HPDE6-E6E7 (cell line): ENCODE measurements around the gene NPB.

Experiments used
- DNase-seq: peaks from one replicate; pipeline ENCODE4 v3.0.0; 2011; ENCODE audit warnings: missing footprints; ENCODE audit errors: extremely low spot score

NPB gene

GRCh38 chr17:81902023-81902652 is at the start of gene NPB:
NPB (plus strand) TSS chr17:81902238; CDS start chr17:81902278, 40 bp downstream.
- no peak for DNase-seq

DNA sequence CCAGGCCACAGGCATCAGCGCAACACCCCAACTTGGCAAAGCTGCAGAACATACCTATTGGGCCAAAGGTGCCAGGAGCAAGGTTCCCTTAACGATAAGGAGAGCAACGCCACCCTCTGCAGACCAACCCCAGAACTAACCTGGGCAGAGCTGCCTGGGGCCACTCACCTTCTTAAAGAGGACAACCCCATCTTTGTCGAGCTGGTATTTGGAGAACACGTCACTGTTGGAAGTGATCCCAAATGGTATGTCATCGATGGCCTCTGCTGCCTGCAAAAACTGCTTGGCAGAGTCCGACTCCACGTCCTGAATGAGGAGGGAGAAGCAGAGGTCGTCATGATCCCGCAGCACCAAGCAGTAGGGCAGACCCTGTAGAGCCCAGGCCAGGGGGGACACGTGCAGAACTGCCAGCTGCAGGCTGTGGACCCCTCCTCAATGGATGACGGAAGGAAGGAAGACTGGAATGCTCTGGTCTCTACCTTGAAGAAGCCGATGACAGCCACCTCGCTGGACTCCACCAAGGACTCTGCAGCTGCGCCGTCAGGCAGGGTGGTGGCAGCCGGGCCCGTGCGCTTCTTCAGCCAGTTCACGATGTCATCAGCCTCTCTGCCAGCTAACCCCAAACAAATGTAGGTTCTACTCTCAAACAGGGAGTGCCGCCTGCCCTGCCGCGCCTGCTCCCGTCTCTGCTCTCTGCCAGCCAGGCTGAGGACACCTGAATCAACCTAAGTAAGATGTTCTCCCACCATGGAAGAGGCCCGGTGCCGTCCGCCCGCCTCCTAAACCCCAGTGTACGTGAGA is 46.9 kb upstream of the NPB start:
- no peak for DNase-seq

DNA sequence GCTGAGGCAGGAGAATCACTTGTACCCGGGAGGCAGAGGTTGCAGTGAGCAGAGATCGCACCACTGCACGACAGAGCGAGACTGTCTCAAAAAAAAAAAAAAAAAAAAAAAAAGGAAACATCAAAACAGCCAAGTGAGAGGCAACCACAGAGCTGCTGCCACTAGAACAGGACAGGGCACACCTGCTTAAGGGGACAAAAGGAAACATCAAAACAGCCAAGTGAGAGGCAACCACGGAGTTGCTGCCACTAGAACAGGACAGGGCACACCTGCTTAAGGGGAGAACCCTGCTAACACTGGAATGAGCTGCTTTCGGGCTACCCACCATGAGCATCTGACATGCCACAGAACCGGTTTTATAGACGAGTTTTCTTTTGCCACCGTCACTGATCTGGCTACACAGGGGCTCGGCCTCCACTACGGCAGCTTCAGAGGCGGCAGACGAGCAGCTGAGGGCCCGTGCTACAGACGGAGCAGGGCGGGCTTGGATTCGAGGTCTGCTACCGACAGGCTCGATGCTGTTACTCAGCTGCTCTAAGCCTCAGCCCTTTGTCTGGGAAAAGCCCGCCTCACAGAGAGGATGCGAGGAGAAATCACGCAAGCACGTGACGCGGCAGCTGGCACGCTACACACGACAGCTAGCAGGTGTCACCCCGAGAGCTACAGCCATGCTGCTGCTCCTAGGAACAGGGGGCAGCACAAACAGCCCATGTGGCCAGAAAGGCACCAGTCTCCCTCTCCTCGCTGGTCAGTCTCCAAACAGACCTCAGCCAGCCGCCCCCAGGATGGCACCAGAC is 43.7 kb upstream of the NPB start:
- no peak for DNase-seq

DNA sequence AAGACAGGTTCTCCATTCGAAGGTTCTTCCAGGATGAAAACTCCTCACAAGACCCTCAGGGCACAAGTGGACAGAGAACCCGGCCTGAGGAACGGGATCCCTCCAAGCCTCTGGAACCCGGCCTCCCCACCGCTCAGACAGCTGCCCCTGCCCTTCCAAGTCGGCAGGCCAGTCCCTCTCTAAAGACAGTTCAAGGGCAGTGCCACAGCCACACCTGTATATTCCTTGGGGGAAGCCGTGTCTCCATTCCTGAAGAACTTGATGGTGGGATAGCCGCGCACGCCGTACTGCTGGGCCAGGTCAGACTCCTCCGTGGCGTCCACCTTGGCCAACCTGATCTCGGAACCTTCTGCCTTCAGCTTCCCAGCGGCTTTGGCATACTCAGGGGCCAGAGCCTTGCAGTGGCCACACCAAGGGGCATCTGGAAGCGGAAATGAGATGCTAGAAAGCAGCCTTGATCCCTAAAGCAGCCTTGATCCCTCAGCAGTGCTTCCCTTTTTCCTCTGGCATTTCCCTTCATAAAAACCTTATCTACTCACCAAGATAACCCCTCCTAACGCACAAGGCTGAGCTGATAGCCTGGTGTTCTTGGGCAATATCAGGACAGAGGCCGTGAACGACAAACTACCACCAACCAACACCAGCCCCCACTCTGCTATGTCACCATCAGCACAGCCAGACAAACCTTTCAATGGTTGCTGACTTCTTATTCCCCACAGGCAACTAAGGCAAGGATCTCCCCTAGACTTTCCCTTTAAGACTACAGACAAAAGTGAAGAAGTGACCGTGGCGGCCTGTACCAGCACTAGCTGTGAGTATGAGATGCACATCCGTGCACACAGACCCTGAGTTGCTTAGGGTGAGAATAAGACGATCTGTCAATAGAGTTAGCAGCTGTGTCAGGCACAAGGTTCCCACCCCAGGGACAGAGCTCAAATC is 42.8 kb upstream of the NPB start:
- no peak for DNase-seq

GRCh38 chr17:81859906-81860755 is 41.9 kb upstream of the NPB start, which contains the start of gene P4HB:
P4HB (minus strand) TSS chr17:81860535; CDS start chr17:81860471, 64 bp downstream.
- DNase-seq = no peak

DNA sequence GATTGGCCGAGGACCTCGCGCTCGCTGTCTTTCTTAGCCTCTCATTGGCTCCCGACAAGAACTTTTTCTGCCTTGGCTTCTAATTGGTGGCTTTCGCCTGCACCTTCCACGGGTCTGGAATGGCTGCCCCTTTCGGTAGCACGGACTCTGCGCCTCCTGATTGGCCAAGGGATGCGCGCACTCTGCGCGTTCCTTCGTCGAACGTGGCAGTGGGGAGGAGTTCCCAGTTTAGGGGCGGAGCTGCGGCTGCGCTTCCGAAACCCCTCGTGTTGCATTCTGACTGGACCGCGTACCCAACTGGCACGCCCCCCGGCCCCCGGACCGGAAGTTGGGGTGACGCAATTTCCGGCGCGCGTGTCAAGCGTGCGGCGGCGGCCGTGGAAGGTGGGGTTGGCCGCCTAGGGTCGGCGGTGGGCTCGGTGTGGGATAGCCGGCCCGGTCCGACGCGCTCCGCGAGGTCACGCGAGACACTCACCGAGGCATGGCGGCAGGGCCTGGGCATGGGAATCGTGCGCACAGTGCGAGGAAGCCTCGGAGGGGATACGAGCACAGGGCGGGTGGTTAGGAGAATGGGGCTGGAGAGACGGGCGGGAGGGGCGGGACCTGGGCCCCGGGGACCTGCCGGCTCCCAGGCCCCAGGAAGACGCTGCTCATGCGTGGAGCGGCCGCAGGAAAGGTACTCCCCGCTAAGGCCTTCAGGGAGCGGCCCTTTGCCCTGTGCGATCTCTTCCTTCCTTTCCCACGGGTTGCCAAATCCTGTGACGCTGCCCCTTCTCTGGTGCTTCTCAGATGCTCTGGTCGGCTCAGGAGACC is 41.1 kb upstream of the NPB start:
- DNase-seq = peak; percentile 100

- no peak for DNase-seq
These were observed 38.8 kb upstream of the NPB start for GRCh38 chr17:81863123-81863675.

DNA sequence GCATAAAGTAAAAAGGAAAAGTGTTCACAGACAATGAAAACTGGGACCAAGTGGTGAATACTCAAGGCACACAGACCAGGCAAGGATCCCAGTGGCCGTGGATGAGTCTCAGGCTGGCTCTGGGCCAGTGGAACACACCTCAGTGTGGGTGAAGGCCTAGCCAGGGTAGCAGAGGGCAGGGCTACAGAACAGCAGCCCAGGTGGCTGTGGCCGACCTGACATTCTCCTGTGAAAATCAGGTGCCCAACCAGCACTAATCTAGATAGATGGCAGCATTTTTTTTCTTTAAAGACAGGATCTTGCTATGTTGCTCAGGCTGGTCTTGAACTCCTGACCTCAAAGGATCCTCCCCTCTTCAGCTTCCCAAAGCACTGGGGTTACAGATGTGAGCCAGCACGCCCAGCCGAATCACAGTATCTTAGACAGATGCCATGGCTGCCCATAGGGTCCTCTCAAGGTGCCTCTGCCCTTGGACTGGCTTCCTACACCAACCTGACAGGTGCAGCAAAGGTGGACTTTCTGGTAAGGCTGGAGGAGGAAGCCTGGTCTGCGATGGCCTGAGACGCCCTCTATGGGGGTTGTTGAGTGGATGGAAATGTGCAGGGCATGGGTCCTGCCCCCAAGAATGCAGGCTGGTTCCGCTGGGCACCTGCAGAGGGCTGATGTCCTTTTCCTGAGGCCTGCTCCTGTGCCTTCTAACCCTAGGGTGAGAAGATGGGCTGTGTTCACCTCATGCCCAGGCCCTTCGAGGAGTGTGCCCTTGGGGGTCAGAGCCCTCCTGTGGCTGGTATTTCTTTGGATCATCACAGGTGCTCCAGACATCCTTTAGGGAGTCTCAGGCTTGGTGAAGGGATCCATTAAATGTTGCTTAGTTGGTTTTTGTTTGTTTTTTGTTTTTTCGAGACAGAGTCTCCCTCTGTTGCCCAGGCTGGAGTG is 37.9 kb upstream of the NPB start:
- DNase-seq = no peak

DNA sequence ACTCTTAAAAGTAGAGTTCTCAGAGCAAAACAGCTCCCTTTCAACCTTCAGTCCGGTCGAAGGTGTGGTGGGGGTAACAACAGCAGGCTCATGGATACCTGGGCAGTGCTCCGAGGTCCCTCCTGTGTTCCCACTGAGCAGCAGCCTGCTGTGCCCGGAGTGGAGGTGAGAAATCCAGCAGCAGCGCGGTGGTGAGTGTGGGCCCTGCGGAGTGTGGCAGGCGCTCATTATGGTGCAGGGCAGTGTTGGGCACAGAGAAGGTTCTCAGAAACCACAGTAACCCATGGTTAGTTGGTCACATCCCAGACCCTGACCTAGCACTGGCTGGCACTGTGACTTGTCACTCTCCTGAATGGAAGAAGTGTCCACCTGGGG is 36.7 kb upstream of the NPB start:
- DNase-seq = no peak

DNA sequence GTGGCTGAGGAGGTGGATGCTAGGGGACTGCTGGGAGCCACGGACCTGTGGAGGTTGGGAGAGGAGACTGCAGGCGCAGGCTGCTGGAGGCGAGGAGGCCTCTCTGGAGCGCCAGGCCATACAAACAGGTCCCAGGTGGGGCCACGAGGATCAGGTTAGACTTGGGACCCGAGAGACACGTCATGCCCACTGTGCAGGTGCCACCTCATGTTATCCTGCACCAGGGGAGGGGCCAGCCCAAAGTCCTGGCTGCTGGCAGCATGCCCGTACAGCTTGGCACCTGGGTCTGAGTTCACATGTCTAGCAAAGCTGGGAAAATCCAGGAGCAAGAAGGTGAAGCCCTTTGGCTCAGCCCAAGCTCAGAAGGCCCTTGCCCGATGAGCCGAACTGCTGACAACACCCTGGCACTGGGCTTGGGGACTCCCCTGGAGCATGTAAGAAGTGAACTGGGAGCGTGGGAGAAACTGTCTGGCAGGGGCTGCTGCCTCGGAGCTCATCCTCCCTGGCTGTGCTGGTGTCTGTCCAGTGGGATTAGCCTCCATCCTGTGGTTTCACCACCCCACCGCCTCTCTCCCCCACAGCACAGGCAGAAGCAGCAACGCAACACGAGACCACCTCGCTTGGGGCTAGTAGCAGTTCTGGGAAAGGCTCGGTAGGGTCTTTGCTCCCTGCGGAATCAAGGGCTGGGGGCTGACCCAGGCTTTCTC is 36.2 kb upstream of the NPB start:
- DNase-seq = no peak

DNA sequence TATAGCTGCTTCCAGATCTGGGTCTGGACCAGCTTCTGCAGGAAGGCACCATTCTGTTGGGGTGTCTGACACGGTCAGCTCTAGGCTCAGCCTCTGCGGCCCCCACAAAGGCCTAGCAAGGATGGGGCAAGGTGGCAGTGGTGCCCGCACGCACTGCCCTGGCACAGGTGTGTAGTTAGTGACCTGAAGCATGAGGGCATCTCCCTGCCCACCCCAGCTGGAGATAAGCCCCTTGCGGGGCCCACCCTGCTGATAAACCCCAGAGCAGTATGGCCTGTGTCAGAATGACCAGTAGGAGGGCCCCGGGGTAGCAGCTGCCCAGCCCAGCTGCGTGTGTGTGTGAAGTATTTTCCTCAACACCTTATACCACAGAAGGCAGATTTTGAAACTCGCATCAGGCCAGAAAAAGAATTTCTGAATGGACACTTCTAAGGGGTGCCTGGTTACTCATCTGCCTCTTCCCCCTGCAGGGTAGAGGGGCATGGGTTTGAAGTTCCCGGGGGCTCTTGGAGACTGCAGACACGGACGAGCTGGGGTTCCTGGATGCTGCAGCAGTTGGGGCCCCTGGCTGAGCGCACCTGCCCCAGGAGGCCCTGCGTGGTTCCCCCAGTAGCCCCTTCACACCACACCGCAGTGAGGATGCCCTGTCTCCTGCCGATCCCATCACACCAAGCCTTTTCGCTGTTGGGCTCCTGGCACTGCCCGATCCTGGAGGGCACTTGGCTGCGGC is 35.4 kb upstream of the NPB start:
- DNase-seq = no peak

DNA sequence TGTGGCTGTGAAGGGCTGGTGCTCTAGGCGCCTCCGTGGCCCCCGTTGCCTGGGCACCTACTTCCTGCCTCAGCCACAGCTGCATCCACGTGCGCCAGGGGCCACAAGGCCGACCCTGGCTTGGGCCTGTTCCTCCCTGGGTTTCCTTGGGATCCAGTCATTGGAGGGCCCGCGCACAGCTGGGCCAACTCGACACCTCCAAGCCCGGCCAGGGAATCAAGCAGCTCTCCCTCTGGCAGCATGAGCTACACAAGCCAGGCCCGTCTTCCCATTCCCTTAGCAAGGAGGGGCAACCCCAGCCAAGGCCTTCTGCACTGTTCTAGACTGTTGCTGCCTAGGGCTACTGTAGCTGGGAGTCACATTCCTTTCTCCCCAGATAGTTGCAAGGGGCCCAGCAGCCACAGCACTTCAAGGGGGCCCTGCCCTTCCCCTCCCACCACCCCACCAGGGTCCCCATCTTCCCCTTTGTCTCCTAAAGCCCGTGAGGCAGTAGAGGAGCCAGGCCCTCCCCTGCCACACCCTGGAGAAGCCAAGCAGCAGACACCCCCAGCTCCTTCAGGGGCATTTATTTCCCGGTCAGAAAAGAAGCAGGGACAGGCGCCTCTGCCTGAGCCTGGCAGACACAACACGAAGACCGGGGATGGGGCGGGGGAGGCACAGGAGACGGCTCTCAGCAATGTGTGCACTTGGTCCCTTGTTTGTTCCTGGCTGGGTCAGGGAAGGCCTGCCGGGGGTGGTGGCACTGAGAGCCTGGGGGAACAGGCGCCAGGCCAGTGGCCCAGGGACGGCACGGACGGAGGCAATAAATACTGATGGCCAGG is 34.7 kb upstream of the NPB start:
- DNase-seq = no peak

GRCh38 chr17:81867991-81868673 is 33.9 kb upstream of the NPB start:
- DNase-seq = no peak

DNA sequence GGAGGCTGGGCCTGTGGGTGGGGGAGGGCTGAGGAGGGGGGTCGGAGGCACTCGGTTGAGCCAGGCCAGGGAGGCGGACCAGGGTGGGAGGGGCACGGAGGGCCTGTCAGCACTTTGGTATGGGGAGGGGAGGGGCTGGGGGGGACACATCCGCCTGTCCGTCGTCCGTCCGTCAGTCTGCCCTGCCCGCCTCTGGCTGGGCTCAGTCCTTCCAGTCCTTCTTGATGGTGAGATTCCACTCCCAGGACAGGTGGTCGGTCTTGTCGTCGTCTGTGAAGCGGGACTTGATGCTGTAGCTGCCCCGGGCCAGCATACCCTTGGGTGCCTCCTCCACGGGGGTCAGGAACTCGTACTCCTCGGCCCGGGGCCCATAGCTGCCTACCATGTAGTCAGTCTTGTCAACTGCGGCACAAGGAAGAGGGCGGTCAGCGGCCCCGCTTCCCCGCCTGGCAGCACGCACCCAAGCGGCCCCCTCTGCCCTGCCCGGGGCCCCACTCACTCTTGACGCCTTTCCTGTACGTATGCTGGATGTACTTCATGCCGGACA is 33.3 kb upstream of the NPB start:
- DNase-seq = no peak
